Tibial nerve (tissue), 3 donors: ENCODE measurements around the gene TSSC4.

Source experiments
- POLR2A ChIP-seq, 2 donors: fragments of 450-650 bp; IDR thresholded peaks; one replicate each; pipeline ENCODE4 v1.6.1; 2017; ENCODE audit warnings: antibody characterized with exemption in 2 of 2, mild to moderate bottlenecking in 2 of 2, moderate library complexity in 2 of 2
- TF ChIP-seq, protein P1 (sequence below), 5 experiments: fragments of 200-600 bp in 3 of 5; fragments of 450-650 bp in 2 of 5; sonication (generic) in 3 of 5; IDR thresholded peaks; one replicate each; pipeline ENCODE4 v1.5.1; 2016 to 2019; ENCODE audit warnings: antibody characterized with exemption in 5 of 5, mild to moderate bottlenecking in 3 of 5, moderate library complexity in 2 of 5

DNA sequence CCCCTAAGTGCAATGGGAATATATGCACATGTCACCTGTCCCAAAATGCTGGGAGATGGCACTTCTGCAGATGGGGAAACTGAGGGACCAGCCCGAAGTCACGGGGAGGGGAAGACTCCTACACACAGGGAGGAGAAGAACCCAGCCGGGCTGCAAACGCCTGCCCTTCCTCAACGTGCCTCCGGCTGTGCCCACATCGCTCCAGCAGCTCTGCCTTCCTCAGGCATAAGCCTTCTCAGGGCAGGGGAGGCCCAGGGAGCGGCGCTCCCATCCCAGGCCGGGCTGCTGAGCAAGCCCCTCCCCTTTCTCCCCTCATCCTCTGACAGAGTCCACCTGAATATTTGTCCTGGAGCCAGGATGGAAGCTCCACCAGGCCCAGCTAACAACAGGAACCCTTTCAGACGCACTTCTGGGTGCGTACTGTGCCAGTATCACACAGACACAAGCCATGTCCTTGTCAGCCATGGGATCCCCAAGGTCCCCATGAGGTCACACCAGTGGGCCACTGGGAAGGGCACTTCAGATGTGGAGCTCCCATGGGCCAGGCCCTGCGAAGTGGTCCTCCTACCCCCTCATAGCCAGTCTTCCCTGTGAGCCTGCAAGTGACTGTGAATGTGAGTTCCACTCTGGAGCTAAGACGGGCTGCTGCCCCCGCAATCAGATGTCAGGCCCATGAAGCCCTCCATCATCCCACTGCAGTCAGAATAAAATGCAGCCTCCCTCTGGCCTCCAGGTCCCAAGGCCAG lies 25.9 kb upstream of the TSSC4 start:
- TF ChIP-seq, protein P1, sequence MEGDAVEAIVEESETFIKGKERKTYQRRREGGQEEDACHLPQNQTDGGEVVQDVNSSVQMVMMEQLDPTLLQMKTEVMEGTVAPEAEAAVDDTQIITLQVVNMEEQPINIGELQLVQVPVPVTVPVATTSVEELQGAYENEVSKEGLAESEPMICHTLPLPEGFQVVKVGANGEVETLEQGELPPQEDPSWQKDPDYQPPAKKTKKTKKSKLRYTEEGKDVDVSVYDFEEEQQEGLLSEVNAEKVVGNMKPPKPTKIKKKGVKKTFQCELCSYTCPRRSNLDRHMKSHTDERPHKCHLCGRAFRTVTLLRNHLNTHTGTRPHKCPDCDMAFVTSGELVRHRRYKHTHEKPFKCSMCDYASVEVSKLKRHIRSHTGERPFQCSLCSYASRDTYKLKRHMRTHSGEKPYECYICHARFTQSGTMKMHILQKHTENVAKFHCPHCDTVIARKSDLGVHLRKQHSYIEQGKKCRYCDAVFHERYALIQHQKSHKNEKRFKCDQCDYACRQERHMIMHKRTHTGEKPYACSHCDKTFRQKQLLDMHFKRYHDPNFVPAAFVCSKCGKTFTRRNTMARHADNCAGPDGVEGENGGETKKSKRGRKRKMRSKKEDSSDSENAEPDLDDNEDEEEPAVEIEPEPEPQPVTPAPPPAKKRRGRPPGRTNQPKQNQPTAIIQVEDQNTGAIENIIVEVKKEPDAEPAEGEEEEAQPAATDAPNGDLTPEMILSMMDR (IDR thresholded peaks at IDR 0.05): no peak
- no peak for TF ChIP-seq POLR2A (IDR thresholded peaks at IDR 0.05)
